Fibroblast of villous mesenchyme (primary cell): Measurements from ENCODE around the gene TMEM62. TPM values are rescaled to one million over a fixed set of nuclear protein-coding genes. Genes with fewer than 3 reads are reported as not detected.

Experiments
- DNase-seq: peaks from one replicate; pipeline ENCODE4 v3.0.0-alpha.2; 2010; ENCODE audit warnings: low read depth
- H3K4me3 ChIP-seq: 2 replicates; pipeline ENCODE4 v1.5.1; 2011; ENCODE audit warnings: low read depth, mild to moderate bottlenecking, low read length
- total RNA-seq: library from RNA; depleted of rRNA; stranded (reverse); fragments of >200 nt; gene quantifications from 2 replicates; pipeline ENCODE4 v1.2.3, GENCODE V29; 2012
- TF ChIP-seq, protein P1 (sequence below): IDR thresholded peaks from 2 replicates; pipeline ENCODE4 v1.5.1; 2012; ENCODE audit warnings: low read depth, mild to moderate bottlenecking, low read length; ENCODE audit not compliant: insufficient read depth

Gene TMEM62
- 16.8 and 18.4 TPM in 2 replicates for total RNA-seq

DNA sequence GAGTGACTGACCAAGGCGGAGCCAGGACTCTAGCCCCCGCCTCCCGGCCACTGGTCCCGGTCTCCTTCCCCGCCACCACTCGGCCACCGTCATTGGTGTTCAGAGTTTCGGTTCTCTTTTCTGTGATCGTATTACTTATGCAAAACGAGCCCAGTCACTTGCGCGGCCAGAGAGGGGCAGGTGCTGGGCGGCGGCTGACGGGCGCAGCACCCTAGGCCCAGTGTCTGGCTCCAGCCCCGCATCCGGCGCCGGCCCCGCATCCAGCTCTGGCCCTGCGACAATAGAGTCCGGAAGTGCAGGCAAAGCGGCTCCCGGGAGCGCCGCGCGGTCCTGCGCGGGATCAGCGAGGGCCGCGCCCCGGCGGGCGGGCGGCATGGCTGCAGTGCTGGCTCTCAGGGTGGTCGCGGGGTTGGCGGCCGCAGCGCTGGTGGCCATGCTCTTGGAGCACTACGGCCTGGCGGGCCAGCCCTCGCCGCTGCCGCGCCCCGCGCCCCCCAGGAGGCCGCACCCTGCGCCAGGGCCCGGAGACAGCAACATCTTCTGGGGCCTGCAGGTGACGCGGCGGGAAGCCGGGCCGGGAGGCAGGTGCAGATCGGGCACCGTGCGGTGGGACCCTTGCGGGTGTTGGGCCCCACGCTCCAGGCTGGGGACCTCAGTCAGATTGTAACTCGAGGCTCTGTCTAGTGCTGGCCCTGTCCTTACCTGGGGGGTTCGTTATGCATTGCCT lies at the start of gene TMEM62:
Gene TMEM62 (plus strand): TSS at position 157 of the 727 bp plus-strand sequence. CDS start 217 bp downstream, at position 374.
- peak within 1 kb of the TSS; percentile 77 for H3K4me3 ChIP-seq
- TF ChIP-seq, protein P1, sequence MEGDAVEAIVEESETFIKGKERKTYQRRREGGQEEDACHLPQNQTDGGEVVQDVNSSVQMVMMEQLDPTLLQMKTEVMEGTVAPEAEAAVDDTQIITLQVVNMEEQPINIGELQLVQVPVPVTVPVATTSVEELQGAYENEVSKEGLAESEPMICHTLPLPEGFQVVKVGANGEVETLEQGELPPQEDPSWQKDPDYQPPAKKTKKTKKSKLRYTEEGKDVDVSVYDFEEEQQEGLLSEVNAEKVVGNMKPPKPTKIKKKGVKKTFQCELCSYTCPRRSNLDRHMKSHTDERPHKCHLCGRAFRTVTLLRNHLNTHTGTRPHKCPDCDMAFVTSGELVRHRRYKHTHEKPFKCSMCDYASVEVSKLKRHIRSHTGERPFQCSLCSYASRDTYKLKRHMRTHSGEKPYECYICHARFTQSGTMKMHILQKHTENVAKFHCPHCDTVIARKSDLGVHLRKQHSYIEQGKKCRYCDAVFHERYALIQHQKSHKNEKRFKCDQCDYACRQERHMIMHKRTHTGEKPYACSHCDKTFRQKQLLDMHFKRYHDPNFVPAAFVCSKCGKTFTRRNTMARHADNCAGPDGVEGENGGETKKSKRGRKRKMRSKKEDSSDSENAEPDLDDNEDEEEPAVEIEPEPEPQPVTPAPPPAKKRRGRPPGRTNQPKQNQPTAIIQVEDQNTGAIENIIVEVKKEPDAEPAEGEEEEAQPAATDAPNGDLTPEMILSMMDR = no peak
- peak; percentile 60 for DNase-seq

DNA sequence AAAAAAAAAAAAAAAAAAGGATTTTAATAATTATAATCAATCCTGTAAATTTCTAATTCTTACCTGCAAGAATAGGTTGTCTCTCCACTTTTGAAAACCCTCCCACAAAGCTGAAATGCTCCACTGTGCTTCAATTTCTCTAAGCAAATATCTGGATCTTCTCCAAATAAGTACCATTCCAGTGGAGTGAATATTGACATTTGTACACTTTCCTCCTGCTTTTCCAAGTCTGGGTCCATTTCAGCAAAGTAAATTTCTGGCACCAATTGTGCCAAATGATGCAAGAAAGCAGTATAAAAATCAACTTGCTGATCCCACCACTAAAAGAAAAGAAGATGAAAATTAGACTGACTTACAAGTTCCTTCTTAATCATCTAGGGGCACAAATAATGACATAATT lies 47.5 kb upstream of the TMEM62 start:
- TF ChIP-seq, protein P1 = no peak
- DNase-seq = no peak
- no peak overlapping the region for H3K4me3 ChIP-seq

DNA sequence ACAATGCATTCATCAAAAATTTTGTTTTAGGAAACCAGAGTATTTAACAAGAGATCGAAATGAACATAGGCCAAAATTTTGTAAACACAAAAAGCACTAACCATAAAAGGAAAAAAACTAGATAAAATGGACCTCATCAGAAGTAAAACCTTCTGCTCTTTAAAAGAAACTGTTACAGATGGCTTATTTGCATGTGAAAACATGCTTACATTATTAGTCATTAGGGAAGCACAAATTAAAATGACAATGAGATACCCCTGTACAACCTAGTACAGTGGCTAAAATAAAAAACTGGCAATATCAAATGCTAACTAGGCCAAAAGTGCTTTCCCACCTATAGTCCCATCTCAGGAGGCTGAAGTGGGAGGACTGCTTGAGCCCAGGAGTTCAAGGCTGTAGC lies 46.8 kb upstream of the TMEM62 start:
- peak; percentile 59 for DNase-seq
- TF ChIP-seq, protein P1 = no peak
- no peak overlapping the region for H3K4me3 ChIP-seq

DNA sequence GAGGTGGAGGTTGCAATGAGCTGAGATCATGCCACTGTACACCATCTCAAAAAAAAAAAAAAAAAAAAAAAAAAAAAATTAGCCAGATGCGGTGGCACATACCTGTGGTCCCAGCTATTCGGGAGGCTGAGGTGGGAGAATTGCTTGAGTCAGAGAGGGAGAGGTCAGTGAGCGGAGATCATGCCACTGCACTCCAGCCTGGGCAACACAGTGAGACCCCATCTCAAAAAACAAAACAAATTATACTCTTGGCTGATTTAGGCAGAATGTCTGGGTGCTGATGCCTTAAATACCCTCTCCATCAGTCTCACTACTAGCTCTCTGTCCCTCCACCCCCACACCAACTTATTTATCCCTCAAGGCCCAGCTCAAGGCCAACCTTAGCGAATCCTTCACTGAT lies 41.5 kb upstream of the TMEM62 start:
- no peak overlapping the region for H3K4me3 ChIP-seq
- no peak for DNase-seq
- TF ChIP-seq, protein P1 = no peak

DNA sequence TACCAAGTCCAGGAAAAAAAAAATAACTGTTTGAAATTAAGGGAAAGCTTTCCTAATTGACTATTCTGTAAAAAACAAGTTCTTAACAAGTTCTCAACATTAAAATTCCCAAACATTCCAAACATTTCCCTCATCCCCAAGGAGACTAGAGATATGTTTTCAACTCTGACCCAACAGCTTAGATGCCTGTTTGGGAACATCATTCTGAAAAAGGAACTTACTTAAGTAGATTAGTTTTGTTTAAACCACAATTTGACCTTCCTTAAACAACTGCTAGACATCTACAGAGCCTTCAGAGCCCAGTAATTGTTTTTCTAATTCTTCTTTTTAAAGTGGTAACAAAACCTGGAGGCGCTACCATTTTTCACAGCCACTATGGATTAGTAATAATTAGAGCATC lies 40.4 kb upstream of the TMEM62 start:
- H3K4me3 ChIP-seq = no peak overlapping the region
- TF ChIP-seq, protein P1 = no peak
- DNase-seq = peak; percentile 95

DNA sequence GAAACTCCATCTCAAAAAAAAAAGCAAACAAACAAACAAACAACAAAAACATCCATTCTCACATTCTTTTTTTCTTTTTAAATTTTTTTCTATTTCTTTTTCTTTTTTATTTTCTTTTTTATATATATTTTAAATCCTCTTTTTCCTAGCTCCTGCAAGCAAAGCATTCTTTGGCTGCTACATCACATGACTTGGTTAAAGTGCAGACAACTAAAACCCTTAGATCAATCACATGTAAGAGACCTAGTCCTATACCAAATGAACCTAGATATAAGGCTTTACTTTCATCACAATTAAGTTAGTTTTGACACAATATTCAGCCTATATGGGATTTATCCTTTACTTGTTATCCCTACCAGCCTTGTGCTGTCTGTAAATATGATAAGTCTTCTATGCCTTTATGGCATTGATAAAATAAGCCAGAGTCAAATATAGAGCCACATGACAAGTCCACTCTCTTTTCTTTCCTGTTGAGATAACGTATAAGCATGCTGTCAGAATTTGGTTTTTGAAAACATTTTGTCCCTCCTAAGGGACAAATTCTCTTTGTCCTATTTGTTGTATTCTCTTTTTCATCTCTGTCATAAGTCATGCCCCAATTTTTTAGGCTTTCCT lies 38.9 kb upstream of the TMEM62 start:
- no peak for DNase-seq
- H3K4me3 ChIP-seq = no peak overlapping the region
- TF ChIP-seq, protein P1 = no peak

DNA sequence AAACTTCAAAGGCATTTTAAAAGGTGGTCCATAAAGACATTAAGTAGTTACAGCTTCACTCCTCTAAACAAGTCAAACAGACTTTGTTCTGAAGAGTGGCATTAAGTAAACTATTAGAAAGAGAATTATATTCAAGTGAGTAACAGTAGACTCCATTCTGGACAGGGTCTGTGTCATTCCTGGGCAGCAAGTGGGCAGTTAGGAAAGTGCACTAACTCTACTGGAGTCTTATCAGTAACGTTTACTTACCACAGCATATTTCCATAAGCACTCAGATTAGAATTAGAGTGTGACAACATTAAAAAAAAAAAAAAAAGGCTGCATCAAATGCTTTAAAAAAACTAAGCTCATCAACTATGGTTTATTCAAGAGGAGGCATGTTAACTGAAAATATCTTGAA lies 38.1 kb upstream of the TMEM62 start:
- TF ChIP-seq, protein P1 = no peak
- H3K4me3 ChIP-seq = no peak overlapping the region
- DNase-seq = peak; percentile 67
